ENCODE measurements around the gene IRF9.

Gene IRF9

GRCh38 chr14:24138396-24139271, 22.4 kb upstream of the IRF9 start:
- Histone ChIP-seq H3K9ac (ENCODE audit: low read depth in 1 of 2, low read length in 2 of 2) (peak overlapping the region in 1 of 2 donors; percentile 20), H3K27ac (ENCODE audit: low read depth, low read length) (no peak overlapping the region), H3K36me3 (ENCODE audit: control insufficient read depth in 1 of 2, insufficient read depth in 2 of 2, low read length in 2 of 2) (peaks cover 28 to 35% of the 10 kb centered on the region in 2 donors), H3K4me1 (ENCODE audit: control insufficient read depth in 1 of 2, insufficient read depth in 2 of 2, low read length in 2 of 2) (peaks cover 53 to 58% of the 10 kb centered on the region in 2 donors), H3K9me3 (ENCODE audit: control insufficient read depth in 1 of 2, low read length in 2 of 2) (no peaks in the 10 kb centered on the region), H3K4me3 (ENCODE audit: low read depth in 1 of 2, low read length in 2 of 2) (no peak overlapping the region), H3K27me3 (ENCODE audit: control insufficient read depth in 1 of 2, insufficient read depth in 2 of 2, low read length in 2 of 2) (no peaks in the 10 kb centered on the region)

DNA sequence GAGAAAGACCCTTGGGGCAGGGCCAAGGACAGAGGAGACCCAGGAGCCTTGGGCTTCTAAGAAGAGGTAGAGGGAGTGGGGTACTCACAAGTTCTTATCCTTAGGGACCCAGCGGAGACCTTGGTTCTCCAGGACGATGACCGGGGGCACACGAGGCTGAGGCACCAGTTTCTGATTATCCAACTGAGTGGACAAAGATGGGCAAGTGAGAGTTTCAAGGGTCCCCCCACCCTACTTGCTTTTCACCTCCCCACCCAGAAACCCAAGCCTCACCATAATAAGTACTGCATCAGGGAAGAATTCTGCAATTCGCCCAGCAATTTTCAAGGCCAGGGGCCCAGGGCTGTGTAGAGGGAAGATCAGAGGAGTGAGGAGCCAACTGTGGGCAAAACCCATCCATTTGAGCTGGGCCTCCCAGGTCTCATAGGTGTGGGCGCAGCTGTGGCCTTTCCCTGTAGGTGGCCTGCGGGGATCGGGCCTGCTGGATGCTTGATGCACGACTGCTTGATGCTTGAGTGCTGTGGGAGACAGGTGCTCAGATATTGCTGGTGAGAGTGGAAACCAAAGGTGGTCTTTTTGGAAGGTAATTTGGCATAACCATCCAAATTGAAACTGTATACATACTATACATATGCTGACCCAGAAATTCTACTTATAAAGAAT, 21.7 kb upstream of the IRF9 start:
- no peaks in the 10 kb centered on the region for H3K9me3 ChIP-seq (ENCODE audit: control insufficient read depth in 1 of 2, low read length in 2 of 2)
- peaks cover 61 to 66% of the 10 kb centered on the region in 2 donors for H3K4me1 ChIP-seq (ENCODE audit: control insufficient read depth in 1 of 2, insufficient read depth in 2 of 2, low read length in 2 of 2)
- no peak overlapping the region for H3K27ac ChIP-seq (ENCODE audit: low read depth, low read length)
- peaks cover 34 to 43% of the 10 kb centered on the region in 2 donors for H3K36me3 ChIP-seq (ENCODE audit: control insufficient read depth in 1 of 2, insufficient read depth in 2 of 2, low read length in 2 of 2)
- H3K4me3 ChIP-seq (ENCODE audit: low read depth in 1 of 2, low read length in 2 of 2): peak overlapping the region; percentile 17 to 49
- H3K27me3 ChIP-seq (ENCODE audit: control insufficient read depth in 1 of 2, insufficient read depth in 2 of 2, low read length in 2 of 2): no peaks in the 10 kb centered on the region
- H3K9ac ChIP-seq (ENCODE audit: low read depth in 1 of 2, low read length in 2 of 2): peak overlapping the region; percentile 20 to 38

DNA sequence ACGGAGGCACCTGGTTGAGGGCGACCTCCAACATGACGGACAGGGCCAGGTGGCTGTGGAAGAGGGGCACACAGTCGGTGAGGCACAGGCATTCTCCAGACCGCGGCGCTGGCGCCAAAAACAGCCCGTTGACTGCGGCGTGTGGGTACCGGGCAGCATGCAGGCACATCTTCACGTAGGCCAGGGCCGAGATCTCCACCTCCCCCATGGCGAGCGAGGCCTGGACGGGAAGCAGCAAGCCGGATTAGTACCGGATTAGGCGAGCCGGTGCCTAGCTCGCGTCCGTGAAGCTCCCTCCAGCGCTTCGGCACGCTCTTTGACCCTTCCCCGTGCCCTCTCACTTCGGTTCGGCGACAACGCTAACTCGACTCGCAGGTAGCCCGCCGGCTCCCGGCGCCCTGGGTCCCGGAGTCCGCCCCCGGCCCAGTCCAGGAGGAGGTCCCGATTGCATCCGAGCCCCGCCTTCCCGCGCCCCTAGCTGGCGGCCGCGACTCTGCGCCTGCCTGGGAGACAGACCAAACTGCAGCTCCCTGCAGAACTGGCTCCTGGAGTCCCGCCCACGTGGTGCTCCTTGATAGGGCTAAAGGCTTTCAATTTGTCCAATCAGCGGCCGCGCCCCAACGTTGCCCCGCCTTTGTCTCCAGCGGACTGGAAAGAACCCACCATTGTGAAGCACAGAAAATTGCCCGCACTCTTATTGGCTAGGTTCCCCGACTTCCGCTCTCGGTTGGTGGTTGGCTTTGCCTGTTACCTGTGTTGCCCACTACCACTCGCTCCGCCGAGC, 19.8 kb upstream of the IRF9 start, which contains the start of gene EMC9:
TSS of gene EMC9 (minus strand) at position 495 of the 784 bp plus-strand sequence. CDS start at position 208, 287 bp downstream.
- Histone ChIP-seq H3K27ac (ENCODE audit: low read depth, low read length) (peak within 1 kb of the TSS; percentile 92), H3K9me3 (ENCODE audit: control insufficient read depth in 1 of 2, low read length in 2 of 2) (no peaks in the 10 kb centered on the region), H3K36me3 (ENCODE audit: control insufficient read depth in 1 of 2, insufficient read depth in 2 of 2, low read length in 2 of 2) (peaks cover 38 to 49% of the 10 kb centered on the region in 2 donors), H3K9ac (ENCODE audit: low read depth in 1 of 2, low read length in 2 of 2) (peak within 1 kb of the TSS; percentile 70 to 100), H3K4me3 (ENCODE audit: low read depth in 1 of 2, low read length in 2 of 2) (peak within 1 kb of the TSS; percentile 94 to 98), H3K4me1 (ENCODE audit: control insufficient read depth in 1 of 2, insufficient read depth in 2 of 2, low read length in 2 of 2) (peaks cover 69 to 74% of the 10 kb centered on the region in 2 donors), H3K27me3 (ENCODE audit: control insufficient read depth in 1 of 2, insufficient read depth in 2 of 2, low read length in 2 of 2) (no peaks in the 10 kb centered on the region)

DNA sequence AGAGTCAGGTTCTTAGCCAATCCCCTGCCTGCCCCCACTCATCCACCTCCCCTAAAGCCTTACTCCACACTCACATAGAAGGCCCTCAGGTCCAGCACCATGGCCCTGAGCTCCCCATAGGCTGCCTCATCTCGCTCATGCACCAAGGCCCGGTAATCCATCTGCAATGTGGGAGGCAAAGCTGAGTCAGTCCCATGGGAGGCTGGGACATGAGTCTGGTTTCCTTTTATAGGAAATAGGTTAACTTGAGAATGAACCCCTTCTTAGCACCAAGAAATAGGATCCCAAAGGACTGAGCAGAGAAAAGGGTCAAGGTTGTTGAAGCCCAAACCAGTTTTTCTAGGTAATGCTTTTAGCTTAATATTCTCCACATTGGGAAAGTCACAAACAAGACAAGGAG, 17.6 kb upstream of the IRF9 start:
- H3K4me3 ChIP-seq (ENCODE audit: low read depth in 1 of 2, low read length in 2 of 2): peak overlapping the region in 1 of 2 donors; percentile 100
- peaks cover 56 to 60% of the 10 kb centered on the region in 2 donors for H3K4me1 ChIP-seq (ENCODE audit: control insufficient read depth in 1 of 2, insufficient read depth in 2 of 2, low read length in 2 of 2)
- H3K9ac ChIP-seq (ENCODE audit: low read depth in 1 of 2, low read length in 2 of 2): peak overlapping the region in 1 of 2 donors; percentile 30
- H3K36me3 ChIP-seq (ENCODE audit: control insufficient read depth in 1 of 2, insufficient read depth in 2 of 2, low read length in 2 of 2): peaks cover 25 to 36% of the 10 kb centered on the region in 2 donors
- no peaks in the 10 kb centered on the region for H3K9me3 ChIP-seq (ENCODE audit: control insufficient read depth in 1 of 2, low read length in 2 of 2)
- no peak overlapping the region for H3K27ac ChIP-seq (ENCODE audit: low read depth, low read length)
- H3K27me3 ChIP-seq (ENCODE audit: control insufficient read depth in 1 of 2, insufficient read depth in 2 of 2, low read length in 2 of 2): no peaks in the 10 kb centered on the region

- H3K27me3 ChIP-seq (ENCODE audit: control insufficient read depth in 1 of 2, insufficient read depth in 2 of 2, low read length in 2 of 2): no peaks in the 10 kb centered on the region
- no peak overlapping the region for H3K27ac ChIP-seq (ENCODE audit: low read depth, low read length)
- no peaks in the 10 kb centered on the region for H3K9me3 ChIP-seq (ENCODE audit: control insufficient read depth in 1 of 2, low read length in 2 of 2)
- H3K4me3 ChIP-seq (ENCODE audit: low read depth in 1 of 2, low read length in 2 of 2): peak overlapping the region; percentile 77 to 100
- H3K36me3 ChIP-seq (ENCODE audit: control insufficient read depth in 1 of 2, insufficient read depth in 2 of 2, low read length in 2 of 2): peaks cover 19 to 32% of the 10 kb centered on the region in 2 donors
- H3K9ac ChIP-seq (ENCODE audit: low read depth in 1 of 2, low read length in 2 of 2): peak overlapping the region; percentile 30 to 52
- peaks cover 52 to 55% of the 10 kb centered on the region in 2 donors for H3K4me1 ChIP-seq (ENCODE audit: control insufficient read depth in 1 of 2, insufficient read depth in 2 of 2, low read length in 2 of 2)
Observed at GRCh38 chr14:24144451-24144850, 16.6 kb upstream of the IRF9 start.

- Histone ChIP-seq H3K27ac (ENCODE audit: low read depth, low read length) (peak overlapping the region; percentile 94), H3K27me3 (ENCODE audit: control insufficient read depth in 1 of 2, insufficient read depth in 2 of 2, low read length in 2 of 2) (no peaks in the 10 kb centered on the region), H3K4me1 (ENCODE audit: control insufficient read depth in 1 of 2, insufficient read depth in 2 of 2, low read length in 2 of 2) (peaks cover 50 to 51% of the 10 kb centered on the region in 2 donors), H3K9me3 (ENCODE audit: control insufficient read depth in 1 of 2, low read length in 2 of 2) (no peaks in the 10 kb centered on the region), H3K4me3 (ENCODE audit: low read depth in 1 of 2, low read length in 2 of 2) (peak overlapping the region; percentile 77 to 100), H3K9ac (ENCODE audit: low read depth in 1 of 2, low read length in 2 of 2) (peak overlapping the region; percentile 52 to 95), H3K36me3 (ENCODE audit: control insufficient read depth in 1 of 2, insufficient read depth in 2 of 2, low read length in 2 of 2) (peaks cover 23 to 38% of the 10 kb centered on the region in 2 donors)
Observed at GRCh38 chr14:24145219-24145618, 15.8 kb upstream of the IRF9 start.

GRCh38 chr14:24145690-24146452, 15.2 kb upstream of the IRF9 start:
- Histone ChIP-seq H3K36me3 (ENCODE audit: control insufficient read depth in 1 of 2, insufficient read depth in 2 of 2, low read length in 2 of 2) (peaks cover 28 to 44% of the 10 kb centered on the region in 2 donors), H3K27me3 (ENCODE audit: control insufficient read depth in 1 of 2, insufficient read depth in 2 of 2, low read length in 2 of 2) (no peaks in the 10 kb centered on the region), H3K9ac (ENCODE audit: low read depth in 1 of 2, low read length in 2 of 2) (peak overlapping the region; percentile 88 to 95), H3K4me3 (ENCODE audit: low read depth in 1 of 2, low read length in 2 of 2) (peak overlapping the region; percentile 77 to 100), H3K9me3 (ENCODE audit: control insufficient read depth in 1 of 2, low read length in 2 of 2) (no peaks in the 10 kb centered on the region), H3K27ac (ENCODE audit: low read depth, low read length) (peak overlapping the region; percentile 94), H3K4me1 (ENCODE audit: control insufficient read depth in 1 of 2, insufficient read depth in 2 of 2, low read length in 2 of 2) (peaks cover 47 to 50% of the 10 kb centered on the region in 2 donors)

DNA sequence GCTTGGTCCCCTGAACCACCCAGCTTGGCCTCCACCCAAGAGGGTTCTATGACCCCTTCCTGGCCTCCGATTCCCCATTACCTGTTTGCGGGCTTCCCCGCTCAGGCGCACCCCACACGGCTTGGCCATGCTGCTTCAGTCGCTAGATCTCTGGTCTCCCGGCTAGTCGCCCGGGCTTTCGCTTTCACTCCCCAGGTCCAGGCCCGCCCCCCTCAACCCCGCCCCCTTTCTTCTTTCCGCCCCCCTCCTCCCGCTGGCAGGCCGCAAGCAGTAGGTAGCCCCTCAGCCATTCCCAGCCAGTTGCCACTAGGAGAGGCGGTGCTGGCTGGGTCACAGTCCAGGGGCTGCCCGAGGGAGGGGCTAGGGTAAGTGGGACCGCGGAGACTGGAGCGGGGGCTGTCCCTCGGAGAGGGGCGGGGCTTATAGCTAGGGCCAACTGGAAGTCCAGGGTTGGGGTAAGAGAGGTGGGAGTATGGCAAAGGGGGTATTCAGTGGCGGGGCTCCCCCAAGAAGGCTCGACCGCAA, 14.6 kb upstream of the IRF9 start, which contains the start of gene PSME2:
TSS of gene PSME2 (minus strand) at position 158 of the 525 bp plus-strand sequence. CDS start at position 129, 29 bp downstream.
- peaks cover 35 to 51% of the 10 kb centered on the region in 2 donors for H3K36me3 ChIP-seq (ENCODE audit: control insufficient read depth in 1 of 2, insufficient read depth in 2 of 2, low read length in 2 of 2)

More for the DNA sequence above, 14.6 kb upstream of the IRF9 start, which contains the start of gene PSME2:
- Histone ChIP-seq H3K27me3 (ENCODE audit: control insufficient read depth in 1 of 2, insufficient read depth in 2 of 2, low read length in 2 of 2) (no peaks in the 10 kb centered on the region), H3K9me3 (ENCODE audit: control insufficient read depth in 1 of 2, low read length in 2 of 2) (no peaks in the 10 kb centered on the region), H3K4me3 (ENCODE audit: low read depth in 1 of 2, low read length in 2 of 2) (peak within 1 kb of the TSS; percentile 77 to 100), H3K27ac (ENCODE audit: low read depth, low read length) (peak within 1 kb of the TSS; percentile 94), H3K4me1 (ENCODE audit: control insufficient read depth in 1 of 2, insufficient read depth in 2 of 2, low read length in 2 of 2) (peaks cover 47 to 50% of the 10 kb centered on the region in 2 donors), H3K9ac (ENCODE audit: low read depth in 1 of 2, low read length in 2 of 2) (peak within 1 kb of the TSS; percentile 94 to 95)

Data from duodenal mucosa (tissue), 2 donors.